GM12865 (cell line): Measurements from ENCODE around the gene FGD4.

Experiments used
- DNase-seq: peaks from one replicate; pipeline ENCODE4 v3.0.0; 2010; ENCODE audit warnings: low read depth
- H3K4me3 ChIP-seq: 2 replicates; pipeline ENCODE4 v1.5.1; 2011; ENCODE audit warnings: mild to moderate bottlenecking, low read depth, low read length, control low read depth
- CTCF ChIP-seq: IDR thresholded peaks from 2 replicates; pipeline ENCODE4 v1.5.1; 2011; ENCODE audit warnings: low read length, control low read depth, low read depth, inconsistent platforms; ENCODE audit not compliant: insufficient read depth; ENCODE audit errors: missing control alignments

FGD4 gene

GRCh38 chr12:32466187-32466586 is 66.8 kb downstream of the FGD4 start:
- no peak overlapping the region for H3K4me3 ChIP-seq
- no peak for TF ChIP-seq CTCF
- no peak for DNase-seq

- no peak for DNase-seq
- no peak for TF ChIP-seq CTCF
Observed at GRCh38 chr12:32466986-32467711, 67.8 kb downstream of the FGD4 start.

GRCh38 chr12:32467959-32468863 is 68.9 kb downstream of the FGD4 start:
- DNase-seq = peak; percentile 17
- H3K4me3 ChIP-seq = no peak overlapping the region
- no peak for TF ChIP-seq CTCF

More at GRCh38 chr12:32466986-32467711, 67.8 kb downstream of the FGD4 start:
- H3K4me3 ChIP-seq = no peak overlapping the region

GRCh38 chr12:32470936-32471470 is 71.6 kb downstream of the FGD4 start:
- H3K4me3 ChIP-seq = no peak overlapping the region
- no peak for TF ChIP-seq CTCF

GRCh38 chr12:32471591-32472001 is 72.2 kb downstream of the FGD4 start:
- TF ChIP-seq CTCF = no peak
- no peak overlapping the region for H3K4me3 ChIP-seq
- DNase-seq = no peak

More at GRCh38 chr12:32470936-32471470, 71.6 kb downstream of the FGD4 start:
- DNase-seq = no peak

GRCh38 chr12:32475724-32476123 is 76.4 kb downstream of the FGD4 start:
- TF ChIP-seq CTCF = no peak
- no peak for DNase-seq
- no peak overlapping the region for H3K4me3 ChIP-seq
